GM21619 (cell line): ENCODE data around the gene ISG15.
"Not testable (repeated sequence)": the region's sequence is repeated elsewhere in the genome, so short reads cannot be mapped to it uniquely, and the experiment has no call there.

ENCODE experiments used
- ATAC-seq: cut with Tn5 transposase; IDR thresholded peaks from one replicate; pipeline ENCODE4 v1.9.1; 2021; ENCODE audit not compliant: unreplicated experiment

Gene ISG15

DNA sequence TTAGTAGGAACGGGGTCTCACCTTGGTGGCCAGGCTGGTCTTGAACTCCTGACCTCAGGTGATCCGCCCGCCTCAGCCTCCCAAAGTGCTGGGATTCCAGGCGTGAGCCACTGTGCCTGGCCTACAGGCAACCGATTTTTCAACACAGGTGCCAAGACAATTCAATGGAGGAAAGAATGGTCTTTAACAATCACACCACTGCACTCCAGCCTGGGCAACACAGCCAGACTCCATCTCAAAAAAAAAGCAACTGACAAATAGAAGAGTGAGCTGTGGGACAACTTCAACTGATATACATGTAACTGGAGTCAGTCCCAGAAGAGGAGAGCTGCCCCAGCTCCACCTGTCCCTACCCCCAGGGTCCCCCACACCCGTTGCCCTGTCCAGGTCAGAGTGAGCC lies 18.8 kb upstream of the ISG15 start:
- not testable (repeated sequence) for ATAC-seq

- ATAC-seq, result no peak
These were observed 17.3 kb upstream of the ISG15 start for GRCh38 chr1:995665-996633.

- no peak for ATAC-seq
These were observed 16.2 kb upstream of the ISG15 start for GRCh38 chr1:996851-997712.

GRCh38 chr1:997713-997992 lies 15.6 kb upstream of the ISG15 start:
- ATAC-seq, result no peak

DNA sequence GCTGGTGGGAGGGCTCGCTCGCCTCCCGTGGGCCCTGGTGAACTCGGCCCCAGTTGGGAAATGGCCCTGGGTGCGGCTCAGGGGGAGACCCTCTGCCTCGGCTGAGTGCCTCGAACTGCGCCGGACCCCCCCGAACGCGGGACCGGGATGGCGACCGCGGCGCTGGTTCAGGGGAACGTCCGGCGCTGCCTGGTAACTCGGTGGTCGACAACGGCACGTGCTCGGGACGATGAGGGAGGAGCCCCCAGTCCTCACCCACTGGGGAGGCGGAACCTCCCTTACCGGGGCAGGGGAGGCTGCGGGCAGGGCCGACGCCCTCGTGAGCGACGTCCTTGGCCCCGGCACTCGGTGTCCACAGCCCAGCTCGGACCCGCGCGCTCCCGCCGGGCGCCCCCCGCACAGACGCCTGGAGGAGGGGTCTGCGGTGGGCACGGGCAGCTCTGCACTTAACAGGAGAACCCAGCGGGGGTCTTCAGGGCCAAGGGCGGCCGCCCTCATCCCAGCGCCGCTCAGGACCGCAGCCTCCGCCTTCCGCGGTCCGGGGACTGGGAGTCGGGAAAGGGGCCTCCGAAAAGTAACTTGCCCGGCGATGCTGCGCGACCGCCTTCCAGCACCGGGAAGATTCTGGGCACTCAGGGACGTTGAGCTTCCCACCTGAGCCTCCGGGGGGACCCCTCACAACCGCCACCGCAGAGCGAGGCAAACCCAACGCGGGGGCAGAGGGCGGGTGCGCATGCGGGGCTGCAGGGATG lies 15.1 kb upstream of the ISG15 start:
- no peak for ATAC-seq

GRCh38 chr1:998745-998994 lies 14.6 kb upstream of the ISG15 start:
- no peak for ATAC-seq

- no peak for ATAC-seq
These were observed 14.1 kb upstream of the ISG15 start for GRCh38 chr1:998995-999724.

- no peak for ATAC-seq
These were observed 13.5 kb upstream of the ISG15 start, which contains the start of gene HES4 for GRCh38 chr1:999725-1000356. HES4 (minus strand) TSS chr1:1000097; CDS start chr1:999973, 124 bp downstream.

GRCh38 chr1:1000357-1001056 lies 12.8 kb upstream of the ISG15 start:
- ATAC-seq, result no peak

- ATAC-seq, result no peak
These were observed 12.1 kb upstream of the ISG15 start for GRCh38 chr1:1001057-1001783.

DNA sequence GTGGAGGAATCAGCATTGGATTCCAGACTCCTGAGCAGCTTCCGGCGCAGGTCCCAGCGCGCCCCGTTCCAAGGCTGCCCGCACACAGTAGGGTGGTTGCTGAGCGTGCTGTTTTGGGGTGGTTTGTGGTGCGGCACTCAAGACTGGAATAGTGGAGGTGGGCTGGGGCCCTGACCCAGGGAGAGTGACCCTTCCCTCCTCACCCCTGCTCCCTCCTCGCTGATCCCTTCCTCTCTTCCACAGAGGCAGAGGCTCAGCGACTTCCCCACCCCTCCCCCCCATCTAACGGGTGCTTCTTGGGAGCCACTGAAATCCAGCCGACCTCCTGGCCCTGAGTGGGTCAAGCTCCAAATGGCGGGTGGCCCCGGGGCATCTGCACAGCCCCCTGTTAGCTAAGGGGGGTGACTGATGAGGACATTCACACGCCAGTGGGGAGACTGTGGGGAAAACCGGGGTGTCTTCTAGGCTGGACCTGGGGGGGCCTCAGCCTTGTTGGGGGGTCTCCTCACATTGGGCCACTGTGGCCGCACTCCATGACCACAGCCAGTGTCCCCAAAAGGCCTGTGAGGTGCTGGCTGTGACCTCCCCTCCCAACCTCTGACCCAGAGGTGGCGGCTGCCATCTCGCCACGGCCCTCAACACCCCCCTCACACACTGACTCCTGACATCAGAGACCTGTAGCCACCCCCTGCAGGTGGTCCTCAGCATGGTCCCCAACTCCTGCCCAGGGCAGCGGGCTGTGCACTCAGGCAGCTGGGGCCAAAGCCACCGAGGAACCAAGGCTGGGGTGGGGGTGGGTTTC lies 9.5 kb upstream of the ISG15 start:
- ATAC-seq, result no peak

GRCh38 chr1:1004420-1004779 lies 8.9 kb upstream of the ISG15 start:
- ATAC-seq, result no peak

- no peak for ATAC-seq
These were observed 8.3 kb upstream of the ISG15 start for GRCh38 chr1:1004780-1005697.

- ATAC-seq, result no peak
These were observed 7.5 kb upstream of the ISG15 start for GRCh38 chr1:1005774-1006304.

DNA sequence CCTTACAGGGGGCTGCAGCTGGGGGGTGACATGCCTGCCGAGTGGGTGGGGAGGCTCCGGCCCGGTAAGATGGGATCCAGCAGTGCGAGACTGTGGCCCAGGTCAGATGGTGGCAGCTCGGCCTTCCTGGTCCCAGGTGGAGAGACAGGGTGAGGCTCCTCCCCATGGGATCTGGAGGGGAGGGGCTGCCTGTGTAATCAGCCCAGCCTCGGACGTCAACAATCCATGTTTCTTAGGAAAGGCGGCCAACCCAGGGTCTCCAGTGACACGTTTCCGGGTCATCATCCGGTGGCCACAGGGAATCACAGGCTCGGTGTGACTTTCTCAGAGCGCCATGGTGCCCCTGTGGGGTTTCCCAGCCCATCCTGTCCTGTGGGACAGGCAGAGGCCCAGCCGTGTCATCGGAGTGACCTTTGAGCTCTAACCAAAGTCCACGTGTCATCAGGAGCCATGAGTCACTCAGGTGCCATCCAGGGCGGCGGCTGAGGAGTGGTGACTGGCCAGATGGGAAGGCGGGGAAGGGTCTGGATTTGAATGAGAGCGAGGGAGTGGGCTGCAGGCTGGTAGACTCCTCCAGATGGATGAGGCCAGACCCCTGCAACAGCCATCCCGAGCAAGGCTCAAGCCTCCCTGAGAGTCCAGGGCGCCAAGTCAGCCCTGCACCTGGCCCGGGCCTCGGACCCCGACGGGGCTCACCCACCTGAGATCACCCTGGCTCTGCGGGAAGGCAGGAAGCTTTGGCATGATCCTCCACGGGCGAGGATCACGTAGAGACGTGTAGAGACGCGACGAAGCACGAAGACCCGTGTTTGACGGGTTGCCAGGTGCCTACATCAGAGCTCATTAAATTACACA lies 6.8 kb upstream of the ISG15 start:
- no peak for ATAC-seq

GRCh38 chr1:1010131-1010530 lies 3.2 kb upstream of the ISG15 start:
- ATAC-seq, result not testable (repeated sequence)
